Left lung (tissue), 10 donors: ENCODE measurements around the gene TBX18. TPM values are rescaled to one million over a fixed set of nuclear protein-coding genes. Genes with fewer than 3 reads are reported as not detected.
A peak's percentile ranks its signal among the peaks of the same experiment; 100 is the strongest.

ENCODE experiments used
- ATAC-seq: fragments of 200-7000 bp; cut with Tn5 transposase; one replicate; pipeline ENCODE4 v1.9.1; 2020; ENCODE audit warnings: moderate library complexity
- DNase-seq, 4 donors: peaks; one replicate each; pipeline ENCODE4 v3.0.0-alpha.2; 2013 to 2020
- H3K27ac ChIP-seq, 2 donors: fragments of 200-600 bp; sonication (generic) in 1 of 2; one replicate each; pipeline versions ENCODE4 v1.5.0 to v1.8.0; 2020 to 2021
- H3K27me3 ChIP-seq, 2 donors: fragments of 200-600 bp; sonication (generic) in 1 of 2; one replicate each; pipeline versions ENCODE4 v1.5.0 to v1.8.0; 2020 to 2021
- H3K36me3 ChIP-seq, 2 donors: fragments of 200-600 bp; sonication (generic) in 1 of 2; one replicate each; pipeline versions ENCODE4 v1.5.0 to v1.8.0; 2020 to 2021
- H3K4me1 ChIP-seq, 2 donors: fragments of 200-600 bp; one replicate each; pipeline ENCODE4 v1.8.0; 2021
- H3K4me3 ChIP-seq, 2 donors: fragments of 200-600 bp; sonication (generic) in 1 of 2; one replicate each; pipeline versions ENCODE4 v1.5.0 to v1.8.0; 2020 to 2021; ENCODE audit warnings: mild to moderate bottlenecking in 1 of 2
- H3K9me3 ChIP-seq, 2 donors: fragments of 200-600 bp; sonication (generic) in 1 of 2; one replicate each; pipeline versions ENCODE4 v1.5.0 to v1.8.0; 2020 to 2021
- CTCF ChIP-seq, 2 donors: fragments of 200-600 bp; sonication (generic) in 1 of 2; IDR thresholded peaks; one replicate each; pipeline versions ENCODE4 v1.5.0 to v1.8.0; 2021; ENCODE audit warnings: antibody characterized with exemption in 2 of 2
- intact Hi-C, 2 donors: fragments of 100-400 bp; cut with DNase I; formaldehyde crosslinking; loops; one replicate each; pipeline versions ENCODE4 v1.11.2 to v1.14.2; 2022
- polyA plus RNA-seq, 6 donors: library from polyadenylated mRNA; unstranded; fragments of 120-200 nt; gene quantifications; one replicate each; pipeline ENCODE4 v1.2.1, GENCODE V29; 2013; ENCODE audit not compliant: insufficient read length in 6 of 6
- total RNA-seq, 2 donors: library from RNA; stranded (reverse); fragmentation: NEBNext Ultra II Directional; extraction: Animal tissue kit (Norgen Biotek cat#: 25700); gene quantifications; one replicate each; pipeline ENCODE4 v1.2.1, GENCODE V29; 2021
- donor health status: DM: no; HTN: yes; CAD: no.
- donor health status: DM: no; HTN: no; CAD: no.

Gene TBX18
- total and polyA plus RNA-seq, 8 donors, result 0.27 to 0.60 (median 0.49) TPM; not detected in 1

GRCh38 chr6:84707171-84707570 is 57.2 kb downstream of the TBX18 start:
- Histone ChIP-seq H3K27me3 (no peaks in the 10 kb centered on the region), H3K36me3 (no peaks in the 10 kb centered on the region), H3K9me3 (peaks cover 0 to 7% of the 10 kb centered on the region in 2 donors), H3K4me3 (no peak overlapping the region), H3K27ac (no peak overlapping the region), H3K4me1 (no peaks in the 10 kb centered on the region)
- ATAC-seq (no peak), DNase-seq (no peak)
- TF ChIP-seq CTCF (IDR thresholded peaks at IDR 0.05), result no peak
- intact Hi-C loops, result no loop called here

GRCh38 chr6:84696166-84696565 is 68.2 kb downstream of the TBX18 start:
- no peak for TF ChIP-seq CTCF (IDR thresholded peaks at IDR 0.05)
- no peaks in the 10 kb centered on the region for H3K9me3 ChIP-seq
- intact Hi-C loops, result no loop called here
- no peaks in the 10 kb centered on the region for H3K36me3 ChIP-seq
- DNase-seq, result no peak
- no peak overlapping the region for H3K4me3 ChIP-seq
- no peak for ATAC-seq
- no peaks in the 10 kb centered on the region for H3K4me1 ChIP-seq
- H3K27me3 ChIP-seq, result no peaks in the 10 kb centered on the region
- no peak overlapping the region for H3K27ac ChIP-seq

GRCh38 chr6:84691978-84692623 is 72.3 kb downstream of the TBX18 start:
- no peaks in the 10 kb centered on the region for H3K4me1 ChIP-seq
- intact Hi-C loops, result no loop called here

GRCh38 chr6:84688141-84688873 is 76.1 kb downstream of the TBX18 start:
- Histone ChIP-seq H3K4me1 (no peaks in the 10 kb centered on the region), H3K36me3 (no peaks in the 10 kb centered on the region), H3K27me3 (no peaks in the 10 kb centered on the region), H3K27ac (no peak overlapping the region), H3K4me3 (no peak overlapping the region), H3K9me3 (no peaks in the 10 kb centered on the region)
- TF ChIP-seq CTCF (IDR thresholded peaks at IDR 0.05), result no peak
- no peak for DNase-seq
- ATAC-seq, result no peak
- intact Hi-C loops, result no loop called here

More at GRCh38 chr6:84691978-84692623, 72.3 kb downstream of the TBX18 start:
- DNase-seq (no peak), ATAC-seq (no peak)
- H3K36me3 ChIP-seq, result no peaks in the 10 kb centered on the region
- H3K27ac ChIP-seq, result no peak overlapping the region
- no peaks in the 10 kb centered on the region for H3K9me3 ChIP-seq
- no peaks in the 10 kb centered on the region for H3K27me3 ChIP-seq
- no peak overlapping the region for H3K4me3 ChIP-seq
- TF ChIP-seq CTCF (IDR thresholded peaks at IDR 0.05), result no peak

GRCh38 chr6:84687431-84687830 is 77.0 kb downstream of the TBX18 start:
- H3K36me3 ChIP-seq, result no peaks in the 10 kb centered on the region
- ATAC-seq, result peak; percentile 53
- intact Hi-C loops, result no loop called here

More at GRCh38 chr6:84687431-84687830, 77.0 kb downstream of the TBX18 start:
- no peak overlapping the region for H3K27ac ChIP-seq
- H3K9me3 ChIP-seq, result no peaks in the 10 kb centered on the region
- DNase-seq, result no peak
- no peaks in the 10 kb centered on the region for H3K27me3 ChIP-seq
- no peaks in the 10 kb centered on the region for H3K4me1 ChIP-seq
- no peak for TF ChIP-seq CTCF (IDR thresholded peaks at IDR 0.05)
- H3K4me3 ChIP-seq, result no peak overlapping the region
